ENCODE data around the gene LIX1L. TPM values are rescaled to one million over a fixed set of nuclear protein-coding genes. Genes with fewer than 3 reads are reported as not detected.

The LIX1L gene
- total and polyA plus RNA-seq, 2 of the 13 experiments (the other 11 are each of a cell fraction or from before 2014, with no cell fraction given): 8.1 to 24.9 TPM

- TF ChIP-seq ZFP82 (CRISPR knock-in tag; IDR thresholded peaks at IDR 0.05; ENCODE audit: borderline replicate concordance): no peak
- TF ChIP-seq ZBTB7B (CRISPR knock-in tag; IDR thresholded peaks at IDR 0.05): no peak
- peak; percentile 76 for TF ChIP-seq PHF20 (CRISPR knock-in tag; IDR thresholded peaks at IDR 0.05)
- no peak for TF ChIP-seq ZNF280B (CRISPR knock-in tag; IDR thresholded peaks at IDR 0.05; ENCODE audit: borderline replicate concordance)
- TF ChIP-seq EEA1 (CRISPR knock-in tag; IDR thresholded peaks at IDR 0.05; ENCODE audit: borderline replicate concordance): no peak
- TF ChIP-seq SMAD1 (CRISPR knock-in tag; IDR thresholded peaks at IDR 0.05; ENCODE audit: borderline replicate concordance, low read depth): no peak
- TF ChIP-seq ZBTB43 (CRISPR knock-in tag; conservative IDR thresholded peaks at IDR 0.05): no peak
- no peak for TF ChIP-seq RXRB (CRISPR knock-in tag; IDR thresholded peaks at IDR 0.05; ENCODE audit: borderline replicate concordance)
- TF ChIP-seq HOXA7 (CRISPR knock-in tag; IDR thresholded peaks at IDR 0.05): no peak
- no peak for TF ChIP-seq HMG20A (CRISPR knock-in tag; IDR thresholded peaks at IDR 0.05; ENCODE audit: borderline replicate concordance)
- TF ChIP-seq ZNF569 (CRISPR knock-in tag; IDR thresholded peaks at IDR 0.05; ENCODE audit: borderline replicate concordance): no peak
- no peak for TF ChIP-seq CSRNP1 (CRISPR knock-in tag; IDR thresholded peaks at IDR 0.05)
- no peak for TF ChIP-seq ZNF557 (CRISPR knock-in tag; IDR thresholded peaks at IDR 0.05)
- no peak for TF ChIP-seq KLF9 (CRISPR knock-in tag; IDR thresholded peaks at IDR 0.05; ENCODE audit: low read depth)
- TF ChIP-seq ISX (CRISPR knock-in tag; conservative IDR thresholded peaks at IDR 0.05): no peak
- TF ChIP-seq ETV6 (CRISPR knock-in tag; conservative IDR thresholded peaks at IDR 0.05): no peak
- TF ChIP-seq ZNF550 (CRISPR knock-in tag; IDR thresholded peaks at IDR 0.05; ENCODE audit: borderline replicate concordance): no peak
- TF ChIP-seq ZBTB38 (CRISPR knock-in tag; IDR thresholded peaks at IDR 0.05): no peak
- no peak for TF ChIP-seq SOX6 (IDR thresholded peaks at IDR 0.05)
- no peak for TF ChIP-seq SOX6 (CRISPR knock-in tag; IDR thresholded peaks at IDR 0.05)
- TF ChIP-seq PITX1 (CRISPR knock-in tag; IDR thresholded peaks at IDR 0.05): no peak; the same call in 1 of the 2 replicates
- no peak for TF ChIP-seq POLR2AphosphoS2 (IDR thresholded peaks at IDR 0.05; ENCODE audit: low read depth, low read length)
- no peak for TF ChIP-seq ZNF501 (CRISPR knock-in tag; IDR thresholded peaks at IDR 0.05)
- TF ChIP-seq MTA3 (CRISPR knock-in tag; IDR thresholded peaks at IDR 0.05): no peak
- TF ChIP-seq NKX3-1 (CRISPR knock-in tag; IDR thresholded peaks at IDR 0.05): no peak; the same call in 1 of the 2 replicates
- TF ChIP-seq KLF6 (CRISPR knock-in tag; IDR thresholded peaks at IDR 0.05): no peak
- TF ChIP-seq ATF1 (CRISPR knock-in tag; IDR thresholded peaks at IDR 0.05): no peak
- peak; percentile 73; the same call in 1 of the 2 replicates for TF ChIP-seq GABPB1 (CRISPR knock-in tag; IDR thresholded peaks at IDR 0.05)
- TF ChIP-seq KLF15 (CRISPR knock-in tag; IDR thresholded peaks at IDR 0.05; ENCODE audit: borderline replicate concordance): no peak
Observed at GRCh38 chr1:145918144-145918991, 39.4 kb downstream of the LIX1L start, which contains the start of gene PEX11B (continued).

Measured in HepG2 (cell line).